CD4-positive, alpha-beta T cell (primary cell): ENCODE data around the gene NFATC1. TPM values are rescaled to one million over a fixed set of nuclear protein-coding genes. Genes with fewer than 3 reads are reported as not detected.

Experiments
- ATAC-seq: fragments of 200-7000 bp; cut with Tn5 transposase; one replicate; pipeline ENCODE4 v1.10.0; 2022; ENCODE audit warnings: mild to moderate bottlenecking; ENCODE audit not compliant: poor library complexity
- CTCF ChIA-PET: fragments of 350-600 bp; sonication (Branson Sonifier 250); formaldehyde crosslinking; loops from one replicate; lab custom pipeline; 2021; ENCODE audit warnings: antibody characterized with exemption, inconsistent platforms; lab: Charles Lee
- POLR2A ChIA-PET: fragments of 350-600 bp; sonication (Branson Sonifier 250); formaldehyde crosslinking; loops from one replicate; lab custom pipeline; 2021; ENCODE audit warnings: antibody characterized with exemption, inconsistent platforms; lab: Charles Lee
- DNase-seq, 14 experiments: peaks; one replicate each; pipeline ENCODE4 v3.0.0-alpha.2; 2013 to 2020; ENCODE audit warnings: mixed read lengths in 2 of 14
- H3K27ac ChIP-seq, 2 donors: one replicate each; pipeline versions ENCODE4 v1.5.1 to v1.7.0; 2013; ENCODE audit warnings: low read length in 2 of 2, low read depth in 1 of 2, mild to moderate bottlenecking in 1 of 2
- H3K27me3 ChIP-seq, 2 experiments: 1 replicate in 1 of 2; 2 replicates in 1 of 2; pipeline versions ENCODE4 v1.6.1 to v1.7.0; 2013; ENCODE audit warnings: low read length in 2 of 2, control low read depth in 1 of 2, mild to moderate bottlenecking in 1 of 2, moderate library complexity in 1 of 2; ENCODE audit not compliant: insufficient read depth in 2 of 2, control insufficient read depth in 1 of 2
- H3K36me3 ChIP-seq: one replicate; pipeline ENCODE4 v1.6.1; 2013; ENCODE audit warnings: low read length, control low read depth; ENCODE audit not compliant: insufficient read depth
- H3K4me1 ChIP-seq: one replicate; pipeline ENCODE4 v1.6.1; 2013; ENCODE audit warnings: low read length, control low read depth; ENCODE audit not compliant: insufficient read depth
- H3K4me3 ChIP-seq: one replicate; pipeline ENCODE4 v1.5.1; 2013; ENCODE audit warnings: mild to moderate bottlenecking, low read length, moderate library complexity
- H3K9me3 ChIP-seq, 2 experiments: 1 replicate in 1 of 2; 2 replicates in 1 of 2; pipeline versions ENCODE4 v1.6.1 to v1.7.0; 2013; ENCODE audit warnings: low read length in 2 of 2, mild to moderate bottlenecking in 2 of 2, control low read depth in 1 of 2, moderate library complexity in 1 of 2; ENCODE audit not compliant: control insufficient read depth in 1 of 2, insufficient read depth in 1 of 2
- H3K27ac Mint-ChIP-seq: one replicate; pipeline ENCODE4 v1.8.0; 2020; ENCODE audit warnings: mixed read lengths
- H3K27me3 Mint-ChIP-seq: one replicate; pipeline ENCODE4 v1.8.0; 2021; ENCODE audit warnings: mixed read lengths
- H3K36me3 Mint-ChIP-seq: one replicate; pipeline ENCODE4 v1.8.0; 2021; ENCODE audit warnings: low read depth, mixed read lengths
- H3K4me1 Mint-ChIP-seq: one replicate; pipeline ENCODE4 v1.8.0; 2021; ENCODE audit warnings: low read depth, mixed read lengths
- H3K4me3 Mint-ChIP-seq: one replicate; pipeline ENCODE4 v1.8.0; 2020; ENCODE audit warnings: mild to moderate bottlenecking, mixed read lengths
- H3K9me3 Mint-ChIP-seq: one replicate; pipeline ENCODE4 v1.8.0; 2020; ENCODE audit warnings: mixed read lengths
- CTCF ChIP-seq: fragments of 200-600 bp; IDR thresholded peaks from one replicate; pipeline ENCODE4 v1.8.0; 2022; ENCODE audit warnings: antibody characterized with exemption, mild to moderate bottlenecking
- intact Hi-C, 2 experiments: fragments of 100-400 bp; cut with DNase I in 1 of 2; cut with micrococcal nuclease in 1 of 2; formaldehyde crosslinking; loops; one replicate each; pipeline versions ENCODE4 v1.15.1 to v1.9.0; 2023 to 2025; cut with DNase I, micrococcal nuclease
- total RNA-seq, 174 experiments: library from RNA in 2 of 174; stranded (reverse) in 2 of 174; gene quantifications; one replicate each; pipeline ENCODE4 v1.2.3 and lab custom pipeline; 2021 to 2026

NFATC1 gene
- total RNA-seq, 2 experiments from 2014 or later, result 107 to 113 TPM

- no peaks in the 10 kb centered on the region for H3K27me3 Mint-ChIP-seq
- Histone ChIP-seq H3K9me3 (no peaks in the 10 kb centered on the region), H3K27me3 (peaks cover 0 to 3% of the 10 kb centered on the region in 2 experiments), H3K4me1 (no peaks in the 10 kb centered on the region), H3K36me3 (no peaks in the 10 kb centered on the region), H3K4me3 (no peak overlapping the region), H3K27ac (no peak overlapping the region)
- H3K4me1 Mint-ChIP-seq, result no peaks in the 10 kb centered on the region
- DNase-seq (no peak), ATAC-seq (no peak)
- H3K4me3 Mint-ChIP-seq, result no peak overlapping the region
- peaks cover 5% of the 10 kb centered on the region for H3K9me3 Mint-ChIP-seq
- intact Hi-C loops, result no loop called here
- no peak for TF ChIP-seq CTCF
- H3K27ac Mint-ChIP-seq, result no peak overlapping the region
- ChIA-PET CTCF (no interaction called here), POLR2A (interaction anchor here (1.0 kb wide), 1 partner anchor 17 kb away, joined by 5 read pairs; no protein-coding TSS in a partner anchor)
- H3K36me3 Mint-ChIP-seq, result no peaks in the 10 kb centered on the region
Observed at GRCh38 chr18:79540161-79540903, 144.6 kb downstream of the NFATC1 start.

GRCh38 chr18:79540904-79541282, 145.2 kb downstream of the NFATC1 start:
- DNase-seq (no peak), ATAC-seq (no peak)
- TF ChIP-seq CTCF, result no peak
- Histone ChIP-seq H3K4me1 (no peaks in the 10 kb centered on the region), H3K27me3 (peaks cover 0 to 3% of the 10 kb centered on the region in 2 experiments), H3K36me3 (no peaks in the 10 kb centered on the region), H3K4me3 (no peak overlapping the region), H3K9me3 (no peaks in the 10 kb centered on the region), H3K27ac (no peak overlapping the region)
- Mint-ChIP-seq H3K9me3 (peaks cover 5% of the 10 kb centered on the region), H3K27ac (no peak overlapping the region), H3K4me1 (no peaks in the 10 kb centered on the region), H3K4me3 (no peak overlapping the region), H3K36me3 (no peaks in the 10 kb centered on the region), H3K27me3 (no peaks in the 10 kb centered on the region)
- POLR2A ChIA-PET, result interaction anchor here (1.0 kb wide), 1 partner anchor 18 kb away, joined by 5 read pairs; no protein-coding TSS in a partner anchor
- intact Hi-C loops, result no loop called here
- CTCF ChIA-PET, result no interaction called here

GRCh38 chr18:79542213-79542612, 146.5 kb downstream of the NFATC1 start:
- Histone ChIP-seq H3K27ac (no peak overlapping the region), H3K4me1 (no peaks in the 10 kb centered on the region), H3K4me3 (no peak overlapping the region), H3K9me3 (no peaks in the 10 kb centered on the region), H3K27me3 (peaks cover 0 to 3% of the 10 kb centered on the region in 2 experiments), H3K36me3 (no peaks in the 10 kb centered on the region)
- CTCF ChIA-PET, result no interaction called here
- H3K4me1 Mint-ChIP-seq, result no peaks in the 10 kb centered on the region
- peaks cover 5% of the 10 kb centered on the region for H3K9me3 Mint-ChIP-seq
- intact Hi-C loops, result no loop called here
- ATAC-seq (no peak), DNase-seq (no peak)
- H3K27me3 Mint-ChIP-seq, result no peaks in the 10 kb centered on the region
- no peaks in the 10 kb centered on the region for H3K36me3 Mint-ChIP-seq
- no peak overlapping the region for H3K4me3 Mint-ChIP-seq
- no peak overlapping the region for H3K27ac Mint-ChIP-seq
- POLR2A ChIA-PET, result no interaction called here
- no peak for TF ChIP-seq CTCF
